ENCODE data around the gene ATP1A4. TPM values are rescaled to one million over a fixed set of nuclear protein-coding genes. Genes with fewer than 3 reads are reported as not detected.
A peak's percentile ranks its signal among the peaks of the same experiment; 100 is the strongest.

ATP1A4 gene
- total RNA-seq, 1 experiment from 2014 or later = not detected

- DNase-seq = no peak
- H3K36me3 ChIP-seq = no peaks in the 10 kb centered on the region
- no peaks in the 10 kb centered on the region for H3K27me3 ChIP-seq
- no peak overlapping the region for H3K4me3 ChIP-seq
- no peaks in the 10 kb centered on the region for H3K9me3 ChIP-seq
Observed at GRCh38 chr1:160131803-160132565, 19.4 kb upstream of the ATP1A4 start.

- no peaks in the 10 kb centered on the region for H3K36me3 ChIP-seq
- DNase-seq = no peak
- no peaks in the 10 kb centered on the region for H3K9me3 ChIP-seq
- no peaks in the 10 kb centered on the region for H3K27me3 ChIP-seq
- no peak overlapping the region for H3K4me3 ChIP-seq
Observed at GRCh38 chr1:160133990-160134770, 17.2 kb upstream of the ATP1A4 start.

- Histone ChIP-seq H3K27me3 (no peaks in the 10 kb centered on the region), H3K9me3 (no peaks in the 10 kb centered on the region), H3K36me3 (no peaks in the 10 kb centered on the region), H3K4me3 (no peak overlapping the region)
- no peak for DNase-seq
Observed at GRCh38 chr1:160134791-160135572, 16.4 kb upstream of the ATP1A4 start.

GRCh38 chr1:160136121-160136925, 15.1 kb upstream of the ATP1A4 start:
- no peak for DNase-seq
- Histone ChIP-seq H3K36me3 (no peaks in the 10 kb centered on the region), H3K27me3 (no peaks in the 10 kb centered on the region), H3K4me3 (no peak overlapping the region), H3K9me3 (no peaks in the 10 kb centered on the region)

GRCh38 chr1:160136926-160137200, 14.5 kb upstream of the ATP1A4 start:
- Histone ChIP-seq H3K4me3 (no peak overlapping the region), H3K36me3 (no peaks in the 10 kb centered on the region), H3K9me3 (no peaks in the 10 kb centered on the region), H3K27me3 (no peaks in the 10 kb centered on the region)
- no peak for DNase-seq

- Histone ChIP-seq H3K27me3 (no peaks in the 10 kb centered on the region), H3K36me3 (no peaks in the 10 kb centered on the region), H3K4me3 (no peak overlapping the region), H3K9me3 (no peaks in the 10 kb centered on the region)
- DNase-seq = no peak
Observed at GRCh38 chr1:160137216-160137862, 14.1 kb upstream of the ATP1A4 start.

- H3K36me3 ChIP-seq = no peaks in the 10 kb centered on the region
- DNase-seq = no peak
- no peaks in the 10 kb centered on the region for H3K9me3 ChIP-seq
- H3K27me3 ChIP-seq = no peaks in the 10 kb centered on the region
- H3K4me3 ChIP-seq = no peak overlapping the region
Observed at GRCh38 chr1:160139840-160140239, 11.6 kb upstream of the ATP1A4 start.

- no peaks in the 10 kb centered on the region for H3K9me3 ChIP-seq
Observed at GRCh38 chr1:160143695-160144094, 7.7 kb upstream of the ATP1A4 start.

GRCh38 chr1:160144921-160145320, 6.5 kb upstream of the ATP1A4 start:
- Histone ChIP-seq H3K4me3 (no peak overlapping the region), H3K9me3 (no peaks in the 10 kb centered on the region), H3K27me3 (no peaks in the 10 kb centered on the region), H3K36me3 (no peaks in the 10 kb centered on the region)
- DNase-seq = peak; percentile 55

More at GRCh38 chr1:160143695-160144094, 7.7 kb upstream of the ATP1A4 start:
- no peak overlapping the region for H3K4me3 ChIP-seq
- H3K27me3 ChIP-seq = no peaks in the 10 kb centered on the region
- H3K36me3 ChIP-seq = no peaks in the 10 kb centered on the region
- no peak for DNase-seq

- H3K27me3 ChIP-seq = no peaks in the 10 kb centered on the region
- H3K4me3 ChIP-seq = no peak overlapping the region
- no peaks in the 10 kb centered on the region for H3K36me3 ChIP-seq
- no peak for DNase-seq
- no peaks in the 10 kb centered on the region for H3K9me3 ChIP-seq
Observed at GRCh38 chr1:160146107-160146506, 5.3 kb upstream of the ATP1A4 start.

- H3K27me3 ChIP-seq = no peaks in the 10 kb centered on the region
- no peak for DNase-seq
Observed at GRCh38 chr1:160148121-160148520, 3.3 kb upstream of the ATP1A4 start.

GRCh38 chr1:160149233-160149632, 2.2 kb upstream of the ATP1A4 start:
- Histone ChIP-seq H3K36me3 (no peaks in the 10 kb centered on the region), H3K4me3 (no peak overlapping the region), H3K9me3 (no peaks in the 10 kb centered on the region), H3K27me3 (no peaks in the 10 kb centered on the region)
- no peak for DNase-seq

More at GRCh38 chr1:160148121-160148520, 3.3 kb upstream of the ATP1A4 start:
- Histone ChIP-seq H3K9me3 (no peaks in the 10 kb centered on the region), H3K36me3 (no peaks in the 10 kb centered on the region), H3K4me3 (no peak overlapping the region)

GRCh38 chr1:160149716-160150115, 1.7 kb upstream of the ATP1A4 start:
- H3K4me3 ChIP-seq = no peak overlapping the region
- H3K27me3 ChIP-seq = no peaks in the 10 kb centered on the region
- no peak for DNase-seq
- no peaks in the 10 kb centered on the region for H3K36me3 ChIP-seq
- H3K9me3 ChIP-seq = no peaks in the 10 kb centered on the region

- no peaks in the 10 kb centered on the region for H3K36me3 ChIP-seq
- H3K4me3 ChIP-seq = no peak overlapping the region
- no peaks in the 10 kb centered on the region for H3K9me3 ChIP-seq
- H3K27me3 ChIP-seq = no peaks in the 10 kb centered on the region
- DNase-seq = no peak
Observed at GRCh38 chr1:160154790-160155189, 3.4 kb downstream of the ATP1A4 start.

GRCh38 chr1:160156361-160156760, 5.0 kb downstream of the ATP1A4 start:
- Histone ChIP-seq H3K27me3 (no peaks in the 10 kb centered on the region), H3K4me3 (no peak overlapping the region)
- DNase-seq = no peak

GRCh38 chr1:160157174-160157573, 5.8 kb downstream of the ATP1A4 start:
- H3K27me3 ChIP-seq = no peaks in the 10 kb centered on the region
- no peaks in the 10 kb centered on the region for H3K36me3 ChIP-seq
- H3K4me3 ChIP-seq = no peak overlapping the region
- H3K9me3 ChIP-seq = no peaks in the 10 kb centered on the region
- no peak for DNase-seq

More at GRCh38 chr1:160156361-160156760, 5.0 kb downstream of the ATP1A4 start:
- Histone ChIP-seq H3K9me3 (no peaks in the 10 kb centered on the region), H3K36me3 (no peaks in the 10 kb centered on the region)

Data from MG63 (cell line).